ENCODE data around the gene LYRM4. TPM values are rescaled to one million over a fixed set of nuclear protein-coding genes. Genes with fewer than 3 reads are reported as not detected.

The LYRM4 gene
- total RNA-seq, 1 donor from 2014 or later, result 39.0 TPM

- H3K36me3 Mint-ChIP-seq (ENCODE audit: low read depth, unreplicated experiment), result peaks cover 5% of the 10 kb centered on the region
- H3K4me3 Mint-ChIP-seq (ENCODE audit: unreplicated experiment), result no peak overlapping the region
- H3K4me1 Mint-ChIP-seq (ENCODE audit: unreplicated experiment), result peaks cover 40% of the 10 kb centered on the region
- peaks cover 5% of the 10 kb centered on the region for H3K27me3 Mint-ChIP-seq (ENCODE audit: unreplicated experiment)
- no peaks in the 10 kb centered on the region for H3K9me3 Mint-ChIP-seq (ENCODE audit: unreplicated experiment)
- no peak for TF ChIP-seq CTCF (IDR thresholded peaks at IDR 0.05; ENCODE audit: unreplicated experiment)
- DNase-seq (ENCODE audit: low spot score), result no peak
- no peak overlapping the region for H3K27ac Mint-ChIP-seq (ENCODE audit: unreplicated experiment)
These were observed 133.6 kb downstream of the LYRM4 start for GRCh38 chr6:5127106-5127687.

GRCh38 chr6:5126214-5126613, 134.5 kb downstream of the LYRM4 start:
- peaks cover 5% of the 10 kb centered on the region for H3K27me3 Mint-ChIP-seq (ENCODE audit: unreplicated experiment)
- H3K36me3 Mint-ChIP-seq (ENCODE audit: low read depth, unreplicated experiment), result peaks cover 5% of the 10 kb centered on the region
- TF ChIP-seq CTCF (IDR thresholded peaks at IDR 0.05; ENCODE audit: unreplicated experiment), result no peak
- H3K27ac Mint-ChIP-seq (ENCODE audit: unreplicated experiment), result no peak overlapping the region
- H3K4me1 Mint-ChIP-seq (ENCODE audit: unreplicated experiment), result peaks cover 32% of the 10 kb centered on the region
- no peak overlapping the region for H3K4me3 Mint-ChIP-seq (ENCODE audit: unreplicated experiment)
- DNase-seq (ENCODE audit: low spot score), result no peak
- no peaks in the 10 kb centered on the region for H3K9me3 Mint-ChIP-seq (ENCODE audit: unreplicated experiment)

- peaks cover 29% of the 10 kb centered on the region for H3K4me1 Mint-ChIP-seq (ENCODE audit: unreplicated experiment)
- no peak overlapping the region for H3K27ac Mint-ChIP-seq (ENCODE audit: unreplicated experiment)
- H3K36me3 Mint-ChIP-seq (ENCODE audit: low read depth, unreplicated experiment), result peaks cover 5% of the 10 kb centered on the region
- no peak overlapping the region for H3K4me3 Mint-ChIP-seq (ENCODE audit: unreplicated experiment)
- peaks cover 5% of the 10 kb centered on the region for H3K27me3 Mint-ChIP-seq (ENCODE audit: unreplicated experiment)
- no peak for DNase-seq (ENCODE audit: low spot score)
- no peaks in the 10 kb centered on the region for H3K9me3 Mint-ChIP-seq (ENCODE audit: unreplicated experiment)
- TF ChIP-seq CTCF (IDR thresholded peaks at IDR 0.05; ENCODE audit: unreplicated experiment), result no peak
These were observed 135.4 kb downstream of the LYRM4 start for GRCh38 chr6:5125152-5126006.

GRCh38 chr6:5124526-5124925, 136.2 kb downstream of the LYRM4 start:
- DNase-seq (ENCODE audit: low spot score), result no peak
- H3K27ac Mint-ChIP-seq (ENCODE audit: unreplicated experiment), result no peak overlapping the region
- no peak overlapping the region for H3K4me3 Mint-ChIP-seq (ENCODE audit: unreplicated experiment)
- H3K36me3 Mint-ChIP-seq (ENCODE audit: low read depth, unreplicated experiment), result peaks cover 3% of the 10 kb centered on the region
- H3K4me1 Mint-ChIP-seq (ENCODE audit: unreplicated experiment), result peaks cover 20% of the 10 kb centered on the region
- no peaks in the 10 kb centered on the region for H3K9me3 Mint-ChIP-seq (ENCODE audit: unreplicated experiment)
- no peak for TF ChIP-seq CTCF (IDR thresholded peaks at IDR 0.05; ENCODE audit: unreplicated experiment)
- H3K27me3 Mint-ChIP-seq (ENCODE audit: unreplicated experiment), result peaks cover 5% of the 10 kb centered on the region
